Fibroblast of lung (primary cell): ENCODE measurements around the gene EPAS1. TPM values are rescaled to one million over a fixed set of nuclear protein-coding genes. Genes with fewer than 3 reads are reported as not detected.

Experiments
- DNase-seq, 2 donors: peaks; one replicate each; pipeline versions ENCODE4 v3.0.0 to v3.0.0-alpha.2; 2010; ENCODE audit warnings: low read depth in 2 of 2
- H2AFZ ChIP-seq: 2 replicates; pipeline ENCODE4 v1.5.1; 2012; ENCODE audit warnings: low read length, control low read depth, inconsistent platforms
- H3K27ac ChIP-seq: 2 replicates; pipeline ENCODE4 v1.5.1; 2011; ENCODE audit warnings: low read length, control low read depth; ENCODE audit not compliant: insufficient read depth
- H3K27me3 ChIP-seq: 2 replicates; pipeline ENCODE4 v1.5.1; 2011; ENCODE audit warnings: mild to moderate bottlenecking, low read length; ENCODE audit not compliant: control insufficient read depth, insufficient read depth
- H3K36me3 ChIP-seq: 2 replicates; pipeline ENCODE4 v1.5.1; 2011; ENCODE audit warnings: low read length; ENCODE audit not compliant: control insufficient read depth, insufficient read depth
- H3K4me1 ChIP-seq: 2 replicates; pipeline ENCODE4 v1.5.1; 2011; ENCODE audit warnings: low read length; ENCODE audit not compliant: control insufficient read depth, insufficient read depth; ENCODE audit errors: extremely low read depth
- H3K4me2 ChIP-seq: 2 replicates; pipeline ENCODE4 v1.5.1; 2011; ENCODE audit warnings: low read length, control low read depth; ENCODE audit not compliant: insufficient read depth; ENCODE audit errors: extremely low read depth
- H3K4me3 ChIP-seq, 4 experiments: fragments of 200-600 bp in 1 of 4; sonication (generic) in 1 of 4; replicated peaks in 1 of 4; 2 replicates each; pipeline ENCODE4 v1.5.1; 2011 to 2016; ENCODE audit warnings: low read length in 4 of 4, low read depth in 3 of 4, mild to moderate bottlenecking in 3 of 4, control low read depth in 2 of 4, inconsistent platforms in 1 of 4, mixed read lengths in 1 of 4; ENCODE audit not compliant: insufficient read depth in 1 of 4; ENCODE audit errors: control extremely low read depth in 1 of 4
- H3K79me2 ChIP-seq: 2 replicates; pipeline ENCODE4 v1.5.1; 2012; ENCODE audit warnings: mild to moderate bottlenecking, low read length, inconsistent platforms; ENCODE audit not compliant: control insufficient read depth, insufficient read depth
- H3K9ac ChIP-seq: 2 replicates; pipeline ENCODE4 v1.5.1; 2011; ENCODE audit warnings: mild to moderate bottlenecking, low read length, control low read depth; ENCODE audit not compliant: insufficient read depth
- H3K9me3 ChIP-seq: 2 replicates; pipeline ENCODE4 v1.5.1; 2012; ENCODE audit warnings: low read depth, low read length; ENCODE audit not compliant: control insufficient read depth, insufficient read depth
- H4K20me1 ChIP-seq: 2 replicates; pipeline ENCODE4 v1.5.1; 2011; ENCODE audit warnings: low read length; ENCODE audit not compliant: control insufficient read depth, insufficient read depth; ENCODE audit errors: extremely low read depth
- CTCF ChIP-seq, 2 donors: IDR thresholded peaks in 1 of 2; conservative IDR thresholded peaks in 1 of 2; 1 replicate in 1 of 2; 2 replicates in 1 of 2; pipeline ENCODE4 v1.5.1; 2011 to 2012; ENCODE audit warnings: low read length in 2 of 2, control low read depth in 1 of 2, inconsistent platforms in 1 of 2, low read depth in 1 of 2, mild to moderate bottlenecking in 1 of 2
- EZH2 ChIP-seq: IDR thresholded peaks from 2 replicates; pipeline ENCODE4 v1.5.1; 2012; ENCODE audit warnings: low read length, control low read depth, mild to moderate bottlenecking; ENCODE audit errors: missing control alignments
- polyA plus RNA-seq, 2 donors: library from polyadenylated mRNA; depleted of rRNA in 1 of 2; stranded (reverse) in 1 of 2; unstranded in 1 of 2; fragments of >200 nt; gene quantifications; 2 replicates each; pipeline ENCODE4 v1.2.1, GENCODE V29; 2011 to 2012; ENCODE audit warnings: missing spikeins in 1 of 2
- total RNA-seq: library from RNA; depleted of rRNA; stranded (reverse); fragments of >200 nt; gene quantifications from 2 replicates; pipeline ENCODE4 v1.2.1, GENCODE V29; 2014

Gene EPAS1
- total and polyA plus RNA-seq, 2 donors (not counting 1 experiment from before 2014, with no cell fraction given), result 120 to 941 TPM

- TF ChIP-seq EZH2 (no peak), CTCF (conservative IDR thresholded peaks at IDR 0.05 in 1 of 2, IDR thresholded peaks at IDR 0.05 in 1 of 2; ENCODE audit: low read depth in 1 of 2, low read length in 2 of 2) (no peak)
- DNase-seq, result peak in 1 of 2 donors; percentile 15
- H3K4me1 ChIP-seq, result peaks cover 9% of the 10 kb centered on the region
- H3K36me3 ChIP-seq, result no peaks in the 10 kb centered on the region
- H3K9ac ChIP-seq, result no peak overlapping the region
- no peaks in the 10 kb centered on the region for H4K20me1 ChIP-seq
- H3K4me3 ChIP-seq, result no peak overlapping the region
- H3K4me2 ChIP-seq, result no peak overlapping the region
- no peaks in the 10 kb centered on the region for H3K27me3 ChIP-seq
- no peaks in the 10 kb centered on the region for H3K9me3 ChIP-seq
- H3K79me2 ChIP-seq, result no peaks in the 10 kb centered on the region
- H3K27ac ChIP-seq, result no peak overlapping the region
- no peak overlapping the region for H2AFZ ChIP-seq
Observed at GRCh38 chr2:46273919-46274318, 23.3 kb upstream of the EPAS1 start.

- peaks cover 9% of the 10 kb centered on the region for H3K4me1 ChIP-seq
Observed at GRCh38 chr2:46274586-46274985, 22.6 kb upstream of the EPAS1 start.

GRCh38 chr2:46275995-46276394 is 21.2 kb upstream of the EPAS1 start:
- Histone ChIP-seq H3K36me3 (no peaks in the 10 kb centered on the region), H3K4me1 (peaks cover 5% of the 10 kb centered on the region), H3K4me2 (no peak overlapping the region), H3K27ac (no peak overlapping the region), H3K27me3 (no peaks in the 10 kb centered on the region), H3K9me3 (no peaks in the 10 kb centered on the region), H3K79me2 (no peaks in the 10 kb centered on the region), H2AFZ (no peak overlapping the region), H3K9ac (no peak overlapping the region), H3K4me3 (no peak overlapping the region), H4K20me1 (no peaks in the 10 kb centered on the region)
- DNase-seq, result peak in 1 of 2 donors; percentile 29
- TF ChIP-seq EZH2, result no peak
- TF ChIP-seq CTCF (conservative IDR thresholded peaks at IDR 0.05 in 1 of 2, IDR thresholded peaks at IDR 0.05 in 1 of 2; ENCODE audit: low read depth in 1 of 2, low read length in 2 of 2), result no peak

More at GRCh38 chr2:46274586-46274985, 22.6 kb upstream of the EPAS1 start:
- TF ChIP-seq EZH2 (no peak), CTCF (conservative IDR thresholded peaks at IDR 0.05 in 1 of 2, IDR thresholded peaks at IDR 0.05 in 1 of 2; ENCODE audit: low read depth in 1 of 2, low read length in 2 of 2) (no peak)
- Histone ChIP-seq H3K79me2 (no peaks in the 10 kb centered on the region), H3K36me3 (no peaks in the 10 kb centered on the region), H3K27me3 (no peaks in the 10 kb centered on the region), H2AFZ (no peak overlapping the region), H4K20me1 (no peaks in the 10 kb centered on the region), H3K4me3 (no peak overlapping the region), H3K4me2 (no peak overlapping the region), H3K27ac (no peak overlapping the region), H3K9ac (no peak overlapping the region), H3K9me3 (no peaks in the 10 kb centered on the region)
- no peak for DNase-seq
